H9 (cell line): ENCODE results near the gene LDB2. TPM values are rescaled to one million over a fixed set of nuclear protein-coding genes. Genes with fewer than 3 reads are reported as not detected.
A peak's percentile ranks its signal among the peaks of the same experiment; 100 is the strongest.

Source experiments
- DNase-seq: peaks from one replicate; pipeline ENCODE4 v3.0.0-alpha.2; 2017
- H2AFZ ChIP-seq: one replicate; pipeline ENCODE4 v1.6.1; 2013; ENCODE audit warnings: mild to moderate bottlenecking, low read length, control low read depth, moderate library complexity
- H2AK5ac ChIP-seq: 2 replicates; pipeline ENCODE4 v1.6.1; 2013; ENCODE audit warnings: low read length, control low read depth, mixed read lengths; ENCODE audit not compliant: insufficient read length
- H2BK120ac ChIP-seq: one replicate; pipeline ENCODE4 v1.6.1; 2013; ENCODE audit warnings: low read depth, mild to moderate bottlenecking, low read length, control low read depth, inconsistent platforms; ENCODE audit not compliant: poor library complexity, severe bottlenecking
- H2BK12ac ChIP-seq: 2 replicates; pipeline ENCODE4 v1.6.1; 2013; ENCODE audit warnings: low read length, control low read depth, mixed read lengths, low read depth; ENCODE audit not compliant: insufficient read length
- H2BK15ac ChIP-seq: 2 replicates; pipeline ENCODE4 v1.6.1; 2013; ENCODE audit warnings: low read depth, low read length, control low read depth
- H2BK20ac ChIP-seq: one replicate; pipeline ENCODE4 v1.6.1; 2013; ENCODE audit warnings: low read depth, mild to moderate bottlenecking, low read length, control low read depth, inconsistent platforms; ENCODE audit not compliant: poor library complexity, severe bottlenecking
- H2BK5ac ChIP-seq: 2 replicates; pipeline ENCODE4 v1.6.1; 2013; ENCODE audit warnings: low read length, control low read depth, mixed read lengths; ENCODE audit not compliant: insufficient read length
- H3K14ac ChIP-seq: 2 replicates; pipeline ENCODE4 v1.6.1; 2013; ENCODE audit warnings: low read length, control low read depth; ENCODE audit not compliant: insufficient read depth
- H3K18ac ChIP-seq: 2 replicates; pipeline ENCODE4 v1.6.1; 2013; ENCODE audit warnings: low read depth, mild to moderate bottlenecking, mixed read lengths, low read length, control low read depth; ENCODE audit not compliant: insufficient read length
- H3K23ac ChIP-seq: 2 replicates; pipeline ENCODE4 v1.6.1; 2013; ENCODE audit warnings: low read length, control low read depth, mixed read lengths, low read depth; ENCODE audit not compliant: insufficient read length
- H3K23me2 ChIP-seq: 2 replicates; pipeline ENCODE4 v1.6.1; 2013; ENCODE audit warnings: low read depth, mild to moderate bottlenecking, mixed read lengths, low read length, control low read depth; ENCODE audit not compliant: insufficient read length, poor library complexity, severe bottlenecking
- H3K27ac ChIP-seq: 2 replicates; pipeline ENCODE4 v1.5.1; 2013; ENCODE audit warnings: low read length, control low read depth, mixed read lengths, low read depth; ENCODE audit not compliant: insufficient read length
- H3K27me3 ChIP-seq: 2 replicates; pipeline ENCODE4 v1.6.1; 2013; ENCODE audit warnings: low read length, control low read depth, inconsistent platforms; ENCODE audit not compliant: insufficient read depth
- H3K4ac ChIP-seq: 2 replicates; pipeline ENCODE4 v1.6.1; 2013; ENCODE audit warnings: low read depth, mild to moderate bottlenecking, control low read depth, inconsistent platforms, low read length, moderate library complexity
- H3K4me1 ChIP-seq: 2 replicates; pipeline ENCODE4 v1.6.1; 2013; ENCODE audit warnings: low read length, control low read depth, inconsistent platforms; ENCODE audit not compliant: insufficient read depth
- H3K4me2 ChIP-seq: 2 replicates; pipeline ENCODE4 v1.6.1; 2013; ENCODE audit warnings: low read length, control low read depth, mixed read lengths; ENCODE audit not compliant: insufficient read length, insufficient read depth
- H3K56ac ChIP-seq: 2 replicates; pipeline ENCODE4 v1.6.1; 2013; ENCODE audit warnings: low read depth, mild to moderate bottlenecking, mixed read lengths, low read length, control low read depth; ENCODE audit not compliant: insufficient read length
- H3K79me1 ChIP-seq: 2 replicates; pipeline ENCODE4 v1.6.1; 2013; ENCODE audit warnings: low read depth, mild to moderate bottlenecking, moderate library complexity, low read length, control low read depth, inconsistent platforms; ENCODE audit not compliant: insufficient read depth, poor library complexity, severe bottlenecking
- H3K79me2 ChIP-seq: 2 replicates; pipeline ENCODE4 v1.6.1; 2013; ENCODE audit warnings: low read length, control low read depth, inconsistent platforms; ENCODE audit not compliant: insufficient read depth
- H3K9ac ChIP-seq: 2 replicates; pipeline ENCODE4 v1.6.1; 2013; ENCODE audit warnings: low read length, control low read depth, mixed read lengths; ENCODE audit not compliant: insufficient read length; ENCODE audit errors: extremely low read depth
- H3K9me3 ChIP-seq: one replicate; pipeline ENCODE4 v1.6.1; 2013; ENCODE audit warnings: low read depth, low read length, inconsistent platforms; ENCODE audit not compliant: control insufficient read depth
- H3T11ph ChIP-seq: one replicate; pipeline ENCODE4 v1.6.1; 2013; ENCODE audit warnings: mild to moderate bottlenecking, low read length, control low read depth, inconsistent platforms
- H4K20me1 ChIP-seq: one replicate; pipeline ENCODE4 v1.6.1; 2013; ENCODE audit not compliant: control insufficient read depth, insufficient read length, insufficient read depth
- H4K5ac ChIP-seq: 2 replicates; pipeline ENCODE4 v1.6.1; 2013; ENCODE audit warnings: low read depth, mild to moderate bottlenecking, mixed read lengths, low read length, control low read depth; ENCODE audit not compliant: insufficient read length
- H4K8ac ChIP-seq: replicated peaks from 2 replicates; pipeline ENCODE4 v1.6.1; 2013; ENCODE audit warnings: low read length, control low read depth, mixed read lengths, low read depth; ENCODE audit not compliant: insufficient read length
- H4K91ac ChIP-seq: 2 replicates; pipeline ENCODE4 v1.6.1; 2013; ENCODE audit warnings: low read depth, mild to moderate bottlenecking, moderate library complexity, mixed read lengths, low read length, control low read depth; ENCODE audit not compliant: insufficient read length
- H3K27ac Mint-ChIP-seq, 3 experiments: 2 replicates in 2 of 3; 3 replicates in 1 of 3; pipeline ENCODE4 v1.8.0; 2020 to 2021; ENCODE audit warnings: mixed read lengths in 3 of 3, mild to moderate bottlenecking in 1 of 3, moderate library complexity in 1 of 3
- H3K27me3 Mint-ChIP-seq: 2 replicates; pipeline ENCODE4 v1.8.0; 2021; ENCODE audit warnings: low read depth, mild to moderate bottlenecking, moderate library complexity, mixed read lengths
- H3K36me3 Mint-ChIP-seq, 3 experiments: 2 replicates in 2 of 3; 3 replicates in 1 of 3; pipeline ENCODE4 v1.8.0; 2020 to 2021; ENCODE audit warnings: low read depth in 3 of 3, mixed read lengths in 3 of 3; ENCODE audit not compliant: insufficient read depth in 1 of 3
- H3K4me1 Mint-ChIP-seq, 2 experiments: 2 replicates each; pipeline ENCODE4 v1.8.0; 2020; ENCODE audit warnings: mixed read lengths in 2 of 2
- H3K4me3 Mint-ChIP-seq, 2 experiments: 2 replicates in 1 of 2; 3 replicates in 1 of 2; pipeline ENCODE4 v1.8.0; 2020 to 2021; ENCODE audit warnings: mild to moderate bottlenecking in 2 of 2, mixed read lengths in 2 of 2, moderate library complexity in 1 of 2
- H3K9me3 Mint-ChIP-seq, 2 experiments: 2 replicates in 1 of 2; 3 replicates in 1 of 2; pipeline ENCODE4 v1.8.0; 2020; ENCODE audit warnings: mild to moderate bottlenecking in 2 of 2, mixed read lengths in 2 of 2, moderate library complexity in 1 of 2
- WGBS: extraction: QIAGEN DNeasy Blood & Tissue Kit; methylation state at CpG from one replicate; pipeline ENCODE4 v1.1.7; 2013; ENCODE audit warnings: missing lambda C conversion rate, low lambda C conversion rate, mixed read lengths; ENCODE audit not compliant: insufficient read length; ENCODE audit errors: extremely low coverage; 5-methylcytosine and 5-hydroxymethylcytosine counted together
- total RNA-seq: library from RNA; stranded (reverse); gene quantifications from 2 replicates; pipeline ENCODE4 v1.2.1, GENCODE V29; 2021
- TF ChIP-seq, protein P1 (sequence below): fragments of 200-600 bp; sonication (generic); conservative IDR thresholded peaks from 3 replicates; pipeline ENCODE4 v1.8.0; 2021; ENCODE audit warnings: antibody characterized with exemption, mild to moderate bottlenecking

LDB2 gene
- total RNA-seq, 1 experiment from 2014 or later = 22.5 TPM

DNA sequence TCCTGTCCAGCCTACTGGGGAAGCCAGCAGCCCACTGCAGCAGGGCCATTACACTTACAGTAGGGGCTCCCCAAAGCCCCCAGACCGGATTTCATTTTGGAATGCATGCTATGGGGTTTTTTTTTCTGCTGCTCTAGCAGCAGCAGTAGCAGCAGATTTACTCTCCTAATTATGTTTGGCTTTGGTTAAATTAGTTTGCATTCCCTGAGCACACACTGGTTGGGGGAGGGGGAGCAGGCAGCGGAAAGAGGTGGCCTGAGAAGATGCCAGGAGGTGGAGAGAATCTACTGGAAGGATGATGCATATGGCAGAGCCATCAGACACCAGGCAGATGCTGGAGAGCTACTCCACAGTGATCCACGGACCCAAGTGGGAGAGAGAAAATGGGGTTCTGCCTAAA lies 109.6 kb downstream of the LDB2 start:
- Histone ChIP-seq H2BK5ac (no peak overlapping the region), H3K79me1 (no peaks in the 10 kb centered on the region), H3K4ac (no peak overlapping the region), H3K14ac (no peak overlapping the region), H2AFZ (no peak overlapping the region), H2AK5ac (no peak overlapping the region), H3K4me1 (peaks cover 22% of the 10 kb centered on the region), H3K23me2 (no peaks in the 10 kb centered on the region), H3K27ac (no peak overlapping the region), H3T11ph (no peak overlapping the region), H3K9me3 (no peaks in the 10 kb centered on the region), H4K91ac (no peak overlapping the region), H4K20me1 (no peaks in the 10 kb centered on the region), H3K9ac (no peak overlapping the region), H2BK15ac (no peak overlapping the region), H2BK20ac (no peak overlapping the region), H3K18ac (no peak overlapping the region), H3K4me2 (no peak overlapping the region), H3K79me2 (0 out of 2 replicates have a peak, but pooled peaks cover 2% of the 10 kb centered on the region), H3K56ac (no peak overlapping the region), H2BK120ac (no peak overlapping the region), H4K5ac (no peak overlapping the region), H3K27me3 (no peaks in the 10 kb centered on the region), H4K8ac (no peak overlapping the region), H2BK12ac (no peak overlapping the region), H3K23ac (no peak overlapping the region)
- Mint-ChIP-seq H3K4me3 (0 out of 5 replicates have a peak overlapping the region, but pooled peaks of 1 of the 2 experiments have one; percentile 1), H3K4me1 (peaks cover 64 to 67% of the 10 kb centered on the region in 2 experiments), H3K27ac (peak overlapping the region in 2 of 3 experiments; percentile 15 to 16; a peak in 3 of 7 replicates), H3K27me3 (no peaks in the 10 kb centered on the region), H3K9me3 (no peaks in the 10 kb centered on the region), H3K36me3 (no peaks in the 10 kb centered on the region; a peak in 1 of 7 replicates)
- no CpG with 5 or more reads among the region's 3 CpGs for WGBS
- TF ChIP-seq, protein P1, sequence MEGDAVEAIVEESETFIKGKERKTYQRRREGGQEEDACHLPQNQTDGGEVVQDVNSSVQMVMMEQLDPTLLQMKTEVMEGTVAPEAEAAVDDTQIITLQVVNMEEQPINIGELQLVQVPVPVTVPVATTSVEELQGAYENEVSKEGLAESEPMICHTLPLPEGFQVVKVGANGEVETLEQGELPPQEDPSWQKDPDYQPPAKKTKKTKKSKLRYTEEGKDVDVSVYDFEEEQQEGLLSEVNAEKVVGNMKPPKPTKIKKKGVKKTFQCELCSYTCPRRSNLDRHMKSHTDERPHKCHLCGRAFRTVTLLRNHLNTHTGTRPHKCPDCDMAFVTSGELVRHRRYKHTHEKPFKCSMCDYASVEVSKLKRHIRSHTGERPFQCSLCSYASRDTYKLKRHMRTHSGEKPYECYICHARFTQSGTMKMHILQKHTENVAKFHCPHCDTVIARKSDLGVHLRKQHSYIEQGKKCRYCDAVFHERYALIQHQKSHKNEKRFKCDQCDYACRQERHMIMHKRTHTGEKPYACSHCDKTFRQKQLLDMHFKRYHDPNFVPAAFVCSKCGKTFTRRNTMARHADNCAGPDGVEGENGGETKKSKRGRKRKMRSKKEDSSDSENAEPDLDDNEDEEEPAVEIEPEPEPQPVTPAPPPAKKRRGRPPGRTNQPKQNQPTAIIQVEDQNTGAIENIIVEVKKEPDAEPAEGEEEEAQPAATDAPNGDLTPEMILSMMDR = no peak
- no peak for DNase-seq
